H1 (cell line): ENCODE data around the gene IL23A. TPM values are rescaled to one million over a fixed set of nuclear protein-coding genes. Genes with fewer than 3 reads are reported as not detected.
"Not testable (repeated sequence)": the region's sequence is repeated elsewhere in the genome, so short reads cannot be mapped to it uniquely, and the experiment has no call there.

Experiments used
- CTCF ChIA-PET: fragments of 300-600 bp; sonication (Branson Sonifier 250); formaldehyde crosslinking; loops from one replicate; lab custom pipeline; 2021; ENCODE audit not compliant: partially characterized antibody; lab: Charles Lee
- POLR2A ChIA-PET: fragments of 300-600 bp; sonication (Branson Sonifier 250); formaldehyde crosslinking; loops from one replicate; lab custom pipeline; 2021; ENCODE audit warnings: inconsistent platforms; ENCODE audit not compliant: partially characterized antibody; lab: Charles Lee
- DNase-seq, 2 experiments: peaks; one replicate each; pipeline versions ENCODE4 v3.0.0 to v3.0.0-alpha.2; 2010 to 2022; ENCODE audit warnings: low spot score in 2 of 2, low read depth in 1 of 2, mixed read lengths in 1 of 2
- FAIRE-seq: peaks from 2 replicates; lab custom pipeline; 2011; peaks lifted over from hg19 to GRCh38; lab: Jason Lieb, UNC
- H2AFZ ChIP-seq: 2 replicates; pipeline ENCODE4 v1.8.1; 2012; ENCODE audit warnings: low read length, inconsistent platforms
- H2AK5ac ChIP-seq: 2 replicates; pipeline ENCODE4 v1.6.1; 2013; ENCODE audit warnings: low read depth, low read length
- H2BK120ac ChIP-seq: replicated peaks from 2 replicates; pipeline ENCODE3; 2013; ENCODE audit warnings: low read depth, low read length, inconsistent platforms
- H2BK12ac ChIP-seq: 2 replicates; pipeline ENCODE4 v1.6.1; 2013; ENCODE audit warnings: low read depth, low read length
- H2BK15ac ChIP-seq: 2 replicates; pipeline ENCODE4 v1.6.1; 2013; ENCODE audit warnings: low read length
- H2BK20ac ChIP-seq: 2 replicates; pipeline ENCODE4 v1.6.1; 2013; ENCODE audit warnings: low read length
- H2BK5ac ChIP-seq: 2 replicates; pipeline ENCODE4 v1.6.1; 2013; ENCODE audit warnings: low read depth, low read length
- H3K14ac ChIP-seq: 2 replicates; pipeline ENCODE4 v1.6.1; 2013; ENCODE audit warnings: inconsistent platforms; ENCODE audit not compliant: insufficient read length
- H3K18ac ChIP-seq: 2 replicates; pipeline ENCODE4 v1.6.1; 2013; ENCODE audit warnings: low read length; ENCODE audit errors: extremely low read depth
- H3K23ac ChIP-seq: 2 replicates; pipeline ENCODE4 v1.6.1; 2013; ENCODE audit warnings: inconsistent platforms; ENCODE audit not compliant: insufficient read length
- H3K23me2 ChIP-seq: 2 replicates; pipeline ENCODE4 v1.6.1; 2013; ENCODE audit warnings: low read depth, low read length
- H3K27ac ChIP-seq: 2 replicates; pipeline ENCODE4 v1.6.1; 2011; ENCODE audit warnings: low read depth, low read length, inconsistent platforms
- H3K27me3 ChIP-seq, 4 experiments: replicated peaks in 1 of 4; 1 replicate in 1 of 4; 2 replicates in 3 of 4; pipeline versions ENCODE4 v1.6.1 to v1.8.1; 2011 to 2013; ENCODE audit warnings: low read length in 3 of 4, mild to moderate bottlenecking in 3 of 4, inconsistent platforms in 2 of 4, mixed read lengths in 2 of 4, moderate library complexity in 1 of 4; ENCODE audit not compliant: control insufficient read depth in 3 of 4, insufficient read depth in 3 of 4; ENCODE audit errors: extremely low read depth in 1 of 4
- H3K36me3 ChIP-seq, 4 experiments: 2 replicates each; pipeline versions ENCODE4 v1.6.1 to v1.8.1; 2011 to 2013; ENCODE audit warnings: mild to moderate bottlenecking in 4 of 4, low read length in 3 of 4, moderate library complexity in 2 of 4, control low read depth in 1 of 4, inconsistent platforms in 1 of 4; ENCODE audit not compliant: insufficient read depth in 4 of 4, control insufficient read depth in 2 of 4
- H3K4ac ChIP-seq: replicated peaks from 2 replicates; pipeline ENCODE3; 2013; ENCODE audit warnings: low read length, low read depth, mixed read lengths, inconsistent platforms; ENCODE audit not compliant: insufficient read length
- H3K4me1 ChIP-seq, 4 experiments: replicated peaks in 1 of 4; 1 replicate in 1 of 4; 2 replicates in 3 of 4; pipeline versions ENCODE4 v1.6.1 to v1.8.1; 2011 to 2013; ENCODE audit warnings: low read length in 3 of 4, inconsistent platforms in 2 of 4, mixed read lengths in 1 of 4; ENCODE audit not compliant: insufficient read depth in 4 of 4, control insufficient read depth in 3 of 4
- H3K4me2 ChIP-seq, 2 experiments: 2 replicates each; pipeline versions ENCODE4 v1.6.1 to v1.8.1; 2011 to 2013; ENCODE audit warnings: low read depth in 2 of 2, low read length in 2 of 2, control low read depth in 1 of 2, inconsistent platforms in 1 of 2, mild to moderate bottlenecking in 1 of 2; ENCODE audit not compliant: insufficient read depth in 1 of 2
- H3K4me3 ChIP-seq, 4 experiments: fragments of 200-600, 300-600 bp in 1 of 4; sonication (generic), shearing (Covaris generic), sonication (Bioruptor Twin) in 1 of 4; 2 replicates each; pipeline versions ENCODE4 v1.5.1 to v1.8.1; 2011 to 2016; ENCODE audit warnings: low read length in 4 of 4, low read depth in 3 of 4, control low read depth in 2 of 4, inconsistent platforms in 2 of 4, mild to moderate bottlenecking in 2 of 4, mixed read lengths in 1 of 4, moderate library complexity in 1 of 4; ENCODE audit not compliant: insufficient read depth in 2 of 4; ENCODE audit errors: extremely low read depth in 1 of 4
- H3K56ac ChIP-seq: replicated peaks from 2 replicates; pipeline ENCODE3; 2013; ENCODE audit warnings: low read depth, mild to moderate bottlenecking, mixed read lengths, low read length, inconsistent platforms; ENCODE audit not compliant: insufficient read length
- H3K79me1 ChIP-seq: 2 replicates; pipeline ENCODE4 v1.6.1; 2013; ENCODE audit warnings: low read depth, low read length, control low read depth
- H3K79me2 ChIP-seq, 2 experiments: 2 replicates each; pipeline versions ENCODE4 v1.6.1 to v1.8.1; 2012 to 2013; ENCODE audit warnings: low read length in 2 of 2, mild to moderate bottlenecking in 2 of 2, inconsistent platforms in 1 of 2; ENCODE audit not compliant: insufficient read depth in 2 of 2, control insufficient read depth in 1 of 2
- H3K9ac ChIP-seq, 4 experiments: replicated peaks in 1 of 4; 1 replicate in 1 of 4; 2 replicates in 3 of 4; pipeline versions ENCODE4 v1.6.1 to v1.8.1; 2011 to 2013; ENCODE audit warnings: low read depth in 3 of 4, low read length in 3 of 4, control low read depth in 2 of 4, mild to moderate bottlenecking in 2 of 4, moderate library complexity in 2 of 4, inconsistent platforms in 1 of 4; ENCODE audit errors: extremely low read depth in 1 of 4
- H3K9me3 ChIP-seq, 2 experiments: 2 replicates each; pipeline versions ENCODE4 v1.6.1 to v1.8.1; 2012 to 2013; ENCODE audit warnings: mild to moderate bottlenecking in 2 of 2, moderate library complexity in 2 of 2, control low read depth in 1 of 2, inconsistent platforms in 1 of 2, low read depth in 1 of 2, low read length in 1 of 2, mixed read lengths in 1 of 2; ENCODE audit not compliant: insufficient read depth in 2 of 2
- H4K20me1 ChIP-seq, 2 experiments: replicated peaks in 1 of 2; 2 replicates each; pipeline versions ENCODE3 to v1.8.1; 2011 to 2013; ENCODE audit warnings: inconsistent platforms in 2 of 2, low read length in 2 of 2, mild to moderate bottlenecking in 1 of 2; ENCODE audit not compliant: insufficient read depth in 2 of 2, control insufficient read depth in 1 of 2
- H4K5ac ChIP-seq: 2 replicates; pipeline ENCODE4 v1.6.1; 2013; ENCODE audit warnings: low read length, low read depth, mixed read lengths, inconsistent platforms; ENCODE audit not compliant: insufficient read length
- H4K8ac ChIP-seq: 2 replicates; pipeline ENCODE4 v1.8.0; 2013; ENCODE audit warnings: mild to moderate bottlenecking, moderate library complexity, low read length, inconsistent platforms; ENCODE audit not compliant: insufficient read depth; ENCODE audit errors: extremely low read depth
- H4K91ac ChIP-seq: replicated peaks from 2 replicates; pipeline ENCODE3; 2013; ENCODE audit warnings: low read length, mixed read lengths, inconsistent platforms; ENCODE audit not compliant: insufficient read length
- CEBPB ChIP-seq: IDR thresholded peaks from 2 replicates; pipeline ENCODE4 v1.6.1; 2012; ENCODE audit warnings: low read depth, low read length
- WGBS, 2 experiments: shearing (Covaris generic) in 1 of 2; methylation state at CpG; one replicate each; pipeline versions ENCODE4 v1.1.6 to v1.1.7; 2013 to 2015; ENCODE audit warnings: low lambda C conversion rate in 2 of 2, mixed read lengths in 2 of 2, inconsistent platforms in 1 of 2, low coverage in 1 of 2, missing lambda C conversion rate in 1 of 2; ENCODE audit not compliant: insufficient replicate concordance in 2 of 2, insufficient coverage in 1 of 2, insufficient read length in 1 of 2; ENCODE audit errors: extremely low coverage in 1 of 2, missing lambda C conversion rate in 1 of 2; 5-methylcytosine and 5-hydroxymethylcytosine counted together
- polyA plus RNA-seq, 7 experiments: library from polyadenylated mRNA; depleted of rRNA in 3 of 7; stranded (reverse) in 5 of 7; unstranded in 2 of 7; fragments of >200 nt in 5 of 7; fragments of 200-250 nt in 2 of 7; gene quantifications; 1 replicate in 5 of 7; 2 replicates in 1 of 7; 4 replicates in 1 of 7; pipeline versions ENCODE4 v1.2.1 to v1.2.3, GENCODE V29; 2011 to 2013; ENCODE audit warnings: missing spikeins in 2 of 7, mixed read lengths in 2 of 7
- total RNA-seq: library from RNA; stranded (reverse); fragmentation: NEBNext Ultra II Directional; extraction: Animal tissue kit (Norgen Biotek cat#: 25700); gene quantifications from 2 replicates; pipeline ENCODE4 v1.2.1, GENCODE V29; 2021

The IL23A gene
- total and polyA plus RNA-seq, 2 of the 8 experiments (the other 6 are each of a cell fraction or from before 2014, with no cell fraction given) = 2.3 to 3.6 TPM

DNA sequence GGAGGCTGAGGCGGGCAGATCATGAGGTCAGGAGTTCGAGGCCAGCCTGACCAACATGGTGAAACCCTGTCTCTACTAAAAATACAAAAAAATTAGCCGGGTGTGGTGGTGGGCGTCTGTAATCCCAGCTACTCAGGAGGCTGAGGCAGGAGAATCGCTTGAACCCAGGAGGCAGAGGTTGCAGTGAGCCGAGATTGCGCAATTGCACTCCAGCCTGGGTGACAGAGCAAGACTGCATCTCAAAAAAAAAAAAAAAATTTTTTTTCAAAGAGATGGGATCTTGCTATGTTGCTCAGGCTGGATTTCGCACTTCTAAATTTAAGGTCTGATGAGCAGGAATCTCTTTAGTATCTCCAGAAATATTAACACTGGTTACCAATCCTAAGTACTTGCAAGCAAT, 17.1 kb upstream of the IL23A start:
- H3K4me2 ChIP-seq, H3K79me2 ChIP-seq, H2BK120ac ChIP-seq, FAIRE-seq, H4K8ac ChIP-seq, H4K20me1 ChIP-seq, H2BK12ac ChIP-seq, H3K56ac ChIP-seq, H3K27me3 ChIP-seq, H3K23ac ChIP-seq, H2AK5ac ChIP-seq, H3K4me1 ChIP-seq, H3K79me1 ChIP-seq, H3K27ac ChIP-seq, H2AFZ ChIP-seq, H3K14ac ChIP-seq, H3K23me2 ChIP-seq, H3K4ac ChIP-seq, H4K91ac ChIP-seq, DNase-seq, H3K9me3 ChIP-seq, H3K4me3 ChIP-seq, H3K18ac ChIP-seq, H2BK20ac ChIP-seq, H3K9ac ChIP-seq, H2BK15ac ChIP-seq, H2BK5ac ChIP-seq, H4K5ac ChIP-seq: not testable (repeated sequence)
- peak; percentile 60; the same call in 1 of the 2 replicates for TF ChIP-seq CEBPB
- POLR2A ChIA-PET = interaction anchor here (0.6 to 2.1 kb wide), 8 partner anchors 11 to 364 kb away, joined by 3 to 8 read pairs (median 4); partner anchors contain the start of genes IL23A and PAN2
- 91% methylated on average over 8 of the region's 8 CpGs; no CpG with 5 or more reads in 1 of the 2 experiments for WGBS, 2 experiments
- peaks cover 2 to 15% (median 6%) of the 10 kb centered on the region in 4 experiments; a peak in 6 of 8 replicates for H3K36me3 ChIP-seq
- CTCF ChIA-PET = interaction anchor here (0.7 to 2.1 kb wide), 3 partner anchors 25 to 336 kb away, joined by 3 to 8 read pairs (median 3); no protein-coding TSS in a partner anchor
